ENCODE data around the gene DCAF5.

- TF ChIP-seq, protein P1, sequence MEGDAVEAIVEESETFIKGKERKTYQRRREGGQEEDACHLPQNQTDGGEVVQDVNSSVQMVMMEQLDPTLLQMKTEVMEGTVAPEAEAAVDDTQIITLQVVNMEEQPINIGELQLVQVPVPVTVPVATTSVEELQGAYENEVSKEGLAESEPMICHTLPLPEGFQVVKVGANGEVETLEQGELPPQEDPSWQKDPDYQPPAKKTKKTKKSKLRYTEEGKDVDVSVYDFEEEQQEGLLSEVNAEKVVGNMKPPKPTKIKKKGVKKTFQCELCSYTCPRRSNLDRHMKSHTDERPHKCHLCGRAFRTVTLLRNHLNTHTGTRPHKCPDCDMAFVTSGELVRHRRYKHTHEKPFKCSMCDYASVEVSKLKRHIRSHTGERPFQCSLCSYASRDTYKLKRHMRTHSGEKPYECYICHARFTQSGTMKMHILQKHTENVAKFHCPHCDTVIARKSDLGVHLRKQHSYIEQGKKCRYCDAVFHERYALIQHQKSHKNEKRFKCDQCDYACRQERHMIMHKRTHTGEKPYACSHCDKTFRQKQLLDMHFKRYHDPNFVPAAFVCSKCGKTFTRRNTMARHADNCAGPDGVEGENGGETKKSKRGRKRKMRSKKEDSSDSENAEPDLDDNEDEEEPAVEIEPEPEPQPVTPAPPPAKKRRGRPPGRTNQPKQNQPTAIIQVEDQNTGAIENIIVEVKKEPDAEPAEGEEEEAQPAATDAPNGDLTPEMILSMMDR (conservative IDR thresholded peaks at IDR 0.05) = no peak
- no peak for TF ChIP-seq EZH2 (IDR thresholded peaks at IDR 0.05; ENCODE audit: low read depth)
Observed at GRCh38 chr14:69088586-69088985, 64.3 kb downstream of the DCAF5 start.
